ENCODE measurements around the gene ERBB4. TPM values are rescaled to one million over a fixed set of nuclear protein-coding genes. Genes with fewer than 3 reads are reported as not detected.

Gene ERBB4
- 0.16 and 5.2 TPM in 2 replicates for total RNA-seq

GRCh38 chr2:212538305-212539071 is at the start of gene ERBB4:
Gene ERBB4, minus strand, starts transcription at chr2:212538802. Its CDS starts 272 bp downstream, at chr2:212538530.

